DOHH2 (cell line): Measurements from ENCODE around the gene ERFL.

Source experiments
- H3F3A ChIP-seq: fragments of 200-600 bp; sonication (generic), shearing (Covaris generic); 2 replicates; pipeline ENCODE4 v1.6.0; 2016; ENCODE audit warnings: antibody characterized with exemption, mild to moderate bottlenecking; ENCODE audit not compliant: control insufficient read depth, insufficient read depth
- H3K27ac ChIP-seq: fragments of 200-600 bp; sonication (generic); 2 replicates; pipeline ENCODE4 v1.5.1; 2014; ENCODE audit warnings: low read depth, mild to moderate bottlenecking, low read length, moderate library complexity
- H3K27me3 ChIP-seq: fragments of 200-600 bp; sonication (generic); 2 replicates; pipeline ENCODE4 v1.6.1; 2014; ENCODE audit warnings: mild to moderate bottlenecking, low read length, mixed read lengths; ENCODE audit not compliant: control insufficient read depth
- H3K36me3 ChIP-seq: fragments of 200-600 bp; sonication (generic); 2 replicates; pipeline ENCODE4 v1.6.1; 2014; ENCODE audit warnings: mild to moderate bottlenecking, low read length, moderate library complexity, mixed read lengths; ENCODE audit not compliant: control insufficient read depth
- H3K4me1 ChIP-seq: fragments of 200-600 bp; sonication (generic); 2 replicates; pipeline ENCODE4 v1.6.1; 2014; ENCODE audit warnings: mild to moderate bottlenecking, low read length, mixed read lengths; ENCODE audit not compliant: control insufficient read depth
- H3K4me2 ChIP-seq: fragments of 200-600 bp; sonication (generic); 2 replicates; pipeline ENCODE4 v1.6.0; 2014; ENCODE audit warnings: mild to moderate bottlenecking, low read length, moderate library complexity
- H3K4me3 ChIP-seq: fragments of 200-600 bp; sonication (generic); 2 replicates; pipeline ENCODE4 v1.5.1; 2014; ENCODE audit warnings: mild to moderate bottlenecking, low read length, mixed read lengths
- H3K79me2 ChIP-seq: fragments of 200-600 bp; sonication (generic); 2 replicates; pipeline ENCODE4 v1.6.1; 2014; ENCODE audit warnings: mild to moderate bottlenecking, low read length, mixed read lengths; ENCODE audit not compliant: control insufficient read depth
- H3K9me2 ChIP-seq: fragments of 200-600 bp; sonication (generic); replicated peaks from 2 replicates; pipeline ENCODE4 v1.6.1; 2014; ENCODE audit warnings: mild to moderate bottlenecking, low read length, mixed read lengths; ENCODE audit not compliant: control insufficient read depth
- H3K9me3 ChIP-seq: fragments of 200-600 bp; sonication (generic); 2 replicates; pipeline ENCODE4 v1.6.1; 2014; ENCODE audit warnings: antibody characterized with exemption, low read length, mixed read lengths; ENCODE audit not compliant: control insufficient read depth, insufficient read depth
- H4K20me1 ChIP-seq: fragments of 200-600 bp; sonication (generic); 2 replicates; pipeline ENCODE4 v1.6.0; 2014; ENCODE audit warnings: low read depth, mild to moderate bottlenecking, antibody characterized with exemption, low read length, moderate library complexity; ENCODE audit not compliant: control insufficient read depth, insufficient read depth
- EZH2phosphoT487 ChIP-seq: fragments of 200-600 bp; sonication (generic); IDR thresholded peaks from 2 replicates; pipeline ENCODE4 v1.6.1; 2017; ENCODE audit warnings: borderline replicate concordance, mild to moderate bottlenecking, antibody characterized with exemption, low read length, moderate library complexity, mixed read lengths
- TF ChIP-seq, protein P1 (sequence below): fragments of 200-600 bp; sonication (generic); IDR thresholded peaks from one replicate; pipeline ENCODE4 v1.5.1; 2014; ENCODE audit warnings: antibody characterized with exemption, mild to moderate bottlenecking, low read depth, low read length; ENCODE audit not compliant: poor library complexity, severe bottlenecking

The ERFL gene

DNA sequence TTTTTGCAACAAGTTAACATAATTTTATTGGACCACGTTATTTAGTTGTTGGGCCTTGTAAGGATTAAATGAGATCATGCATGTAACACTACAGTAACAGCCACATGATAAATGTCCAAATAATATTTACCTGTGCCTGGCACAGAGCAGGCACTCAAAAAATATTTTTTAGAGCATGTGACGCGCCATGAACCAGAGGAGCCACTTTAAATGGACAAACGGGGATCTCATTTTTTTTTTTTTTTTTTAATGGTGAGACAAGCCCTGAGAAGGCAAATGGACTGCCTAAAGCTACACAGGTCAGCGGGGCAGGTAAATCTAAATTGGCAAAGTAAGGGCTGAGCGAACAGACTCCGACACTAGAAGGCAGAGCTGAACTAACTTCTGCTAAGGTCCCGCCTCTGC is 69.0 kb downstream of the ERFL start:
- H3K27ac ChIP-seq, result peak overlapping the region; percentile 45
- peaks cover 55% of the 10 kb centered on the region for H3K4me1 ChIP-seq
- H3F3A ChIP-seq, result peaks cover 34% of the 10 kb centered on the region
- no peaks in the 10 kb centered on the region for H3K27me3 ChIP-seq
- TF ChIP-seq, protein P1, sequence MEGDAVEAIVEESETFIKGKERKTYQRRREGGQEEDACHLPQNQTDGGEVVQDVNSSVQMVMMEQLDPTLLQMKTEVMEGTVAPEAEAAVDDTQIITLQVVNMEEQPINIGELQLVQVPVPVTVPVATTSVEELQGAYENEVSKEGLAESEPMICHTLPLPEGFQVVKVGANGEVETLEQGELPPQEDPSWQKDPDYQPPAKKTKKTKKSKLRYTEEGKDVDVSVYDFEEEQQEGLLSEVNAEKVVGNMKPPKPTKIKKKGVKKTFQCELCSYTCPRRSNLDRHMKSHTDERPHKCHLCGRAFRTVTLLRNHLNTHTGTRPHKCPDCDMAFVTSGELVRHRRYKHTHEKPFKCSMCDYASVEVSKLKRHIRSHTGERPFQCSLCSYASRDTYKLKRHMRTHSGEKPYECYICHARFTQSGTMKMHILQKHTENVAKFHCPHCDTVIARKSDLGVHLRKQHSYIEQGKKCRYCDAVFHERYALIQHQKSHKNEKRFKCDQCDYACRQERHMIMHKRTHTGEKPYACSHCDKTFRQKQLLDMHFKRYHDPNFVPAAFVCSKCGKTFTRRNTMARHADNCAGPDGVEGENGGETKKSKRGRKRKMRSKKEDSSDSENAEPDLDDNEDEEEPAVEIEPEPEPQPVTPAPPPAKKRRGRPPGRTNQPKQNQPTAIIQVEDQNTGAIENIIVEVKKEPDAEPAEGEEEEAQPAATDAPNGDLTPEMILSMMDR, result no peak
- TF ChIP-seq EZH2phosphoT487, result no peak
- H3K79me2 ChIP-seq, result peaks cover 42% of the 10 kb centered on the region
- peak overlapping the region; percentile 67 for H3K4me2 ChIP-seq
- peaks cover 41% of the 10 kb centered on the region for H3K36me3 ChIP-seq
- H3K4me3 ChIP-seq, result peak overlapping the region; percentile 65
- peaks cover 31% of the 10 kb centered on the region for H4K20me1 ChIP-seq
- H3K9me3 ChIP-seq, result no peaks in the 10 kb centered on the region
- no peaks in the 10 kb centered on the region for H3K9me2 ChIP-seq
